Pancreas (tissue), 10 donors: Measurements from ENCODE around the gene UQCRHL. TPM values are rescaled to one million over a fixed set of nuclear protein-coding genes. Genes with fewer than 3 reads are reported as not detected.

ENCODE experiments used
- ATAC-seq, 4 donors: fragments of 200-7000 bp; cut with Tn5 transposase; one replicate each; pipeline versions ENCODE4 v1.8.0 to v1.9.1; 2020; ENCODE audit warnings: mild to moderate bottlenecking in 4 of 4, moderate library complexity in 4 of 4
- DNase-seq, 6 donors: peaks; one replicate each; pipeline ENCODE4 v3.0.0-alpha.2; 2020
- FAIRE-seq: peaks from 2 replicates; lab custom pipeline; 2012; peaks lifted over from hg19 to GRCh38; lab: Jason Lieb, UNC
- H3K27ac ChIP-seq, 4 donors: fragments of 200-600 bp; sonication (generic); 1 replicate in 3 of 4; 2 replicates in 1 of 4; pipeline versions ENCODE4 v1.5.0 to v1.8.0; 2020
- H3K27me3 ChIP-seq, 4 donors: fragments of 200-600 bp; one replicate each; pipeline ENCODE4 v1.8.0; 2021
- H3K36me3 ChIP-seq, 3 donors: fragments of 200-600 bp; sonication (generic) in 1 of 3; one replicate each; pipeline versions ENCODE4 v1.5.0 to v1.8.0; 2020 to 2021
- H3K4me1 ChIP-seq, 3 donors: fragments of 200-600 bp; one replicate each; pipeline ENCODE4 v1.8.0; 2021
- H3K4me3 ChIP-seq, 4 donors: fragments of 200-600 bp; sonication (generic) in 2 of 4; one replicate each; pipeline versions ENCODE4 v1.5.0 to v1.8.0; 2020 to 2021
- H3K9me3 ChIP-seq, 4 donors: fragments of 200-600 bp; one replicate each; pipeline ENCODE4 v1.8.0; 2021
- CTCF ChIP-seq, 4 donors: fragments of 200-600 bp; sonication (generic) in 3 of 4; IDR thresholded peaks; one replicate each; pipeline versions ENCODE4 v1.5.0 to v1.8.0; 2021; ENCODE audit warnings: antibody characterized with exemption in 4 of 4
- WGBS, 2 donors: extraction: QIAGEN DNeasy Blood & Tissue Kit; methylation state at CpG; one replicate each; pipeline ENCODE4 v1.1.7; 2013; 5-methylcytosine and 5-hydroxymethylcytosine counted together
- intact Hi-C, 3 donors: fragments of 100-400 bp; cut with DNase I; formaldehyde crosslinking; loops; one replicate each; pipeline versions ENCODE4 v1.11.1 to v1.14.2; 2022
- polyA plus RNA-seq, 2 donors: library from polyadenylated mRNA; stranded (reverse); fragments of 200-250 nt; gene quantifications; one replicate each; pipeline ENCODE4 v1.2.3, GENCODE V29; 2013
- total RNA-seq, 6 donors: library from RNA; stranded (reverse); fragmentation: NEBNext Ultra II Directional in 4 of 6; extraction: Animal tissue kit (Norgen Biotek cat#: 25700) in 4 of 6; gene quantifications; one replicate each; pipeline versions ENCODE4 v1.2.1 to v1.2.4, GENCODE V29; 2021 to 2023
- donor health status: healthy with polysubstance abuse.
- donor health status: DM: no; HTN: no; CAD: no; lungs with moderate emphysema.
- donor health status: DM: no; HTN: no; CAD: no.
- donor health status: control.
- donor health status: control.
- donor health status: Bipolar disorder and iron deficiency.
- donor health status: DM: yes; HTN: yes; CAD: no.
- donor health status: DM: no; HTN: no; CAD: no.
- donor health status: DM: no; HTN: no; CAD: no.
- donor health status: DM: yes; HTN: yes; CAD: no.

Gene UQCRHL
- total and polyA plus RNA-seq, 8 donors: 0.35 to 1.5 (median 0.67) TPM

- ATAC-seq (peak; percentile 43 to 60 (median 48)), FAIRE-seq (no peak), DNase-seq (peak in 3 of 6 donors; percentile 56 to 76 (median 70))
- Histone ChIP-seq H3K27me3 (no peaks in the 10 kb centered on the region), H3K27ac (peak overlapping the region in 2 of 4 donors; percentile 10 to 50), H3K9me3 (no peaks in the 10 kb centered on the region), H3K4me1 (peaks cover 0 to 8% (median 3%) of the 10 kb centered on the region in 3 donors), H3K36me3 (no peaks in the 10 kb centered on the region), H3K4me3 (peak overlapping the region; percentile 63 to 88 (median 76))
- 4 to 5% methylated on average over 46 to 58 of the region's 58 CpGs for WGBS, 2 donors
- intact Hi-C loops: no loop called here
- TF ChIP-seq CTCF (IDR thresholded peaks at IDR 0.05): no peak
Observed at GRCh38 chr1:15758953-15759661, 48.3 kb downstream of the UQCRHL start.

- ATAC-seq: peak; percentile 41 to 66 (median 59)
- no peak for FAIRE-seq
- no peak for TF ChIP-seq CTCF (IDR thresholded peaks at IDR 0.05)
Observed at GRCh38 chr1:15758343-15758931, 49.0 kb downstream of the UQCRHL start, which contains the start of gene FBLIM1. Gene FBLIM1 (plus strand): TSS chr1:15758795. CDS start chr1:15764984, 6,189 bp downstream.

GRCh38 chr1:15757575-15758342 is 49.7 kb downstream of the UQCRHL start:
- intact Hi-C loops: no loop called here
- WGBS, 2 donors: 35 to 36% methylated on average over 22 to 24 of the region's 24 CpGs
- no peak for TF ChIP-seq CTCF (IDR thresholded peaks at IDR 0.05)
- ATAC-seq (peak in 3 of 4 donors; percentile 5 to 28 (median 27)), DNase-seq (peak in 1 of 6 donors; percentile 59), FAIRE-seq (no peak)
- H3K27me3 ChIP-seq: no peaks in the 10 kb centered on the region
- H3K27ac ChIP-seq: peak overlapping the region in 3 of 4 donors; percentile 1 to 60 (median 10)
- H3K9me3 ChIP-seq: no peaks in the 10 kb centered on the region
- no peaks in the 10 kb centered on the region for H3K36me3 ChIP-seq
- peaks cover 0 to 4% (median 0%) of the 10 kb centered on the region in 3 donors for H3K4me1 ChIP-seq
- peak overlapping the region; percentile 63 to 88 (median 76) for H3K4me3 ChIP-seq

More at GRCh38 chr1:15758343-15758931, 49.0 kb downstream of the UQCRHL start, which contains the start of gene FBLIM1:
- Histone ChIP-seq H3K36me3 (no peaks in the 10 kb centered on the region), H3K4me1 (peaks cover 0 to 4% (median 0%) of the 10 kb centered on the region in 3 donors), H3K9me3 (no peaks in the 10 kb centered on the region), H3K4me3 (peak within 1 kb of the TSS; percentile 63 to 88 (median 76)), H3K27me3 (no peaks in the 10 kb centered on the region), H3K27ac (peak within 1 kb of the TSS in 3 of 4 donors; percentile 1 to 60 (median 10))
- DNase-seq: peak in 3 of 6 donors; percentile 34 to 74 (median 63)
- 7 to 10% methylated on average over 19 to 55 of the region's 58 CpGs for WGBS, 2 donors
- intact Hi-C loops: no loop called here

Other genes with a start within 250 kb of the UQCRHL start
- gene AGMAT, start 222.6 kb downstream of the UQCRHL start, total RNA-seq: 1 to 10 TPM in 1 of 6 donors, under 1 TPM in 5; 0.43 to 1.0 (median 0.55) TPM
- gene AGMAT, start 222.6 kb downstream of the UQCRHL start, polyA plus RNA-seq: under 1 TPM; 0.28 to 0.30 TPM
- 10 to 100 TPM; 12.5 to 17.8 (median 16.3) TPM for gene DDI2, start 190.2 kb downstream of the UQCRHL start, total RNA-seq
- gene DDI2, start 190.2 kb downstream of the UQCRHL start, polyA plus RNA-seq: 1 to 10 TPM; 4.7 to 7.0 TPM
- gene PLEKHM2, start 123.3 kb downstream of the UQCRHL start, total RNA-seq: 10 to 100 TPM; 22.9 to 39.6 (median 29.4) TPM
- 10 to 100 TPM; 33.6 to 35.1 TPM for gene PLEKHM2, start 123.3 kb downstream of the UQCRHL start, polyA plus RNA-seq
- 1 to 10 TPM in 5 of 6 donors, under 1 TPM in 1; 0.57 to 1.9 (median 1.8) TPM for gene SLC25A34, start 71.4 kb downstream of the UQCRHL start, total RNA-seq
- gene SLC25A34, start 71.4 kb downstream of the UQCRHL start, polyA plus RNA-seq: 1 to 10 TPM; 6.1 to 6.9 TPM
- gene TMEM82, start 65.2 kb downstream of the UQCRHL start, total RNA-seq: not detected
- not detected for gene TMEM82, start 65.2 kb downstream of the UQCRHL start, polyA plus RNA-seq
- 10 to 100 TPM; 22.2 to 61.5 (median 29.4) TPM for gene FBLIM1, start 48.9 kb downstream of the UQCRHL start, total RNA-seq
- 10 to 100 TPM; 20.4 to 36.8 TPM for gene FBLIM1, start 48.9 kb downstream of the UQCRHL start, polyA plus RNA-seq
- 10 to 100 TPM; 23.9 to 38.2 (median 27.5) TPM for gene SPEN, start 40.1 kb upstream of the UQCRHL start, total RNA-seq
- gene SPEN, start 40.1 kb upstream of the UQCRHL start, polyA plus RNA-seq: 10 to 100 TPM; 16.2 to 18.6 TPM
- 10 to 100 TPM; 16.2 to 24.3 (median 16.7) TPM for gene ZBTB17, start 168.5 kb upstream of the UQCRHL start, total RNA-seq
- gene ZBTB17, start 168.5 kb upstream of the UQCRHL start, polyA plus RNA-seq: 100 to 1,000 TPM in 1 of 2 donors, 10 to 100 TPM in 1; 90.5 to 106 TPM
- gene SRARP, start 196.6 kb upstream of the UQCRHL start, total RNA-seq: not detected
- gene SRARP, start 196.6 kb upstream of the UQCRHL start, polyA plus RNA-seq: not detected
- 1 to 10 TPM in 3 of 6 donors, under 1 TPM in 3; 0.65 to 4.8 (median 1.3) TPM for gene HSPB7, start 210.4 kb upstream of the UQCRHL start, total RNA-seq
- 10 to 100 TPM in 1 of 2 donors, 1 to 10 TPM in 1; 4.1 to 10.9 TPM for gene HSPB7, start 210.4 kb upstream of the UQCRHL start, polyA plus RNA-seq
- gene CLCNKA, start 214.4 kb upstream of the UQCRHL start, total RNA-seq: 1 to 10 TPM in 3 of 6 donors, under 1 TPM in 3; 0.67 to 2.9 (median 1.2) TPM
- 1 to 10 TPM; 5.4 to 9.3 TPM for gene CLCNKA, start 214.4 kb upstream of the UQCRHL start, polyA plus RNA-seq
- 1 to 10 TPM in 1 of 6 donors, under 1 TPM in 5; 0.54 to 1.6 (median 0.74) TPM for gene CLCNKB, start 236.1 kb upstream of the UQCRHL start, total RNA-seq
- gene CLCNKB, start 236.1 kb upstream of the UQCRHL start, polyA plus RNA-seq: 1 to 10 TPM; 1.5 to 1.7 TPM